HEK293 (cell line): ENCODE measurements around the gene TMEM88.
A peak's percentile ranks its signal among the peaks of the same experiment; 100 is the strongest.

ENCODE experiments used
- CTCF ChIA-PET: fragments of 350-600 bp; formaldehyde crosslinking; extraction: SDS; loops from one replicate; lab custom pipeline; 2021; ENCODE audit warnings: antibody characterized with exemption; lab: Yijun Ruan, JAX
- POLR2A ChIA-PET: fragments of 300-600 bp; formaldehyde crosslinking; extraction: SDS; loops from one replicate; lab custom pipeline; 2020; ENCODE audit warnings: antibody characterized with exemption, inconsistent platforms; lab: Yijun Ruan, JAX
- H3K27ac ChIP-seq: fragments of 200-500 bp; sonication (Bioruptor generic); 2 replicates; pipeline ENCODE4 v1.5.1; 2014; ENCODE audit warnings: low read depth, low read length, control low read depth, inconsistent platforms; ENCODE audit errors: extremely low read depth
- H3K36me3 ChIP-seq, 2 experiments: fragments of 200-500 bp in 1 of 2; sonication (Bioruptor generic) in 1 of 2; 1 replicate in 1 of 2; 2 replicates in 1 of 2; pipeline ENCODE4 v1.5.1; 2014 to 2017; ENCODE audit warnings: inconsistent platforms in 2 of 2, low read length in 2 of 2; ENCODE audit not compliant: control insufficient read depth in 2 of 2, insufficient read depth in 1 of 2
- H3K4me1 ChIP-seq: fragments of 200-500 bp; sonication (Bioruptor generic); 2 replicates; pipeline ENCODE4 v1.5.1; 2014; ENCODE audit warnings: mild to moderate bottlenecking, low read length, inconsistent platforms; ENCODE audit not compliant: control insufficient read depth, insufficient read depth
- H3K4me3 ChIP-seq: 2 replicates; pipeline ENCODE4 v1.5.1; 2011; ENCODE audit warnings: low read depth, mild to moderate bottlenecking, control low read depth, low read length, moderate library complexity
- H3K9me3 ChIP-seq: fragments of 200-500 bp; sonication (Bioruptor generic); 2 replicates; pipeline ENCODE4 v1.5.1; 2014; ENCODE audit warnings: low read depth, low read length, inconsistent platforms; ENCODE audit not compliant: control insufficient read depth, insufficient read depth
- HOXD13 ChIP-seq: sonication (generic); formaldehyde crosslinking; IDR thresholded peaks from 2 replicates; pipeline ENCODE4 v1.8.0; 2022; ENCODE audit warnings: missing genetic modification reagents, borderline replicate concordance
- PRDM1 ChIP-seq: fragments of 450-650 bp; formaldehyde crosslinking; IDR thresholded peaks from 2 replicates; pipeline ENCODE4; 2016; ENCODE audit warnings: missing biosample characterization, missing genetic modification characterization
- REPIN1 ChIP-seq: fragments of 450-650 bp; formaldehyde crosslinking; IDR thresholded peaks from 2 replicates; pipeline ENCODE4 v1.5.1; 2017; ENCODE audit warnings: missing biosample characterization, missing genetic modification characterization, low read depth
- ZEB2 ChIP-seq: fragments of 450-650 bp; formaldehyde crosslinking; IDR thresholded peaks from 2 replicates; pipeline ENCODE4 v1.5.1; 2016; ENCODE audit warnings: missing biosample characterization, missing genetic modification characterization
- ZFP3 ChIP-seq: fragments of 450-650 bp; formaldehyde crosslinking; IDR thresholded peaks from 2 replicates; pipeline ENCODE4 v1.5.1; 2016; ENCODE audit warnings: low read depth, missing biosample characterization, missing genetic modification characterization
- ZNF169 ChIP-seq: fragments of 450-650 bp; formaldehyde crosslinking; IDR thresholded peaks from 2 replicates; pipeline ENCODE4 v1.5.1; 2016; ENCODE audit warnings: missing biosample characterization, missing genetic modification characterization
- ZNF274 ChIP-seq, 2 experiments: fragments of 200-500 bp in 1 of 2; fragments of 450-650 bp in 1 of 2; sonication (Bioruptor generic) in 1 of 2; formaldehyde crosslinking in 1 of 2; IDR thresholded peaks; 2 replicates each; pipeline versions ENCODE4 v1.5.1 to v1.6.1; 2014 to 2016; ENCODE audit warnings: borderline replicate concordance in 1 of 2, inconsistent platforms in 1 of 2, low read length in 1 of 2, missing biosample characterization in 1 of 2, missing genetic modification characterization in 1 of 2
- ZNF549 ChIP-seq: fragments of 450-650 bp; IDR thresholded peaks from 2 replicates; pipeline ENCODE4 v1.5.1; 2018; ENCODE audit warnings: missing biosample characterization, missing genetic modification characterization, mild to moderate bottlenecking, inconsistent platforms, moderate library complexity
- ZNF629 ChIP-seq: fragments of 450-650 bp; formaldehyde crosslinking; IDR thresholded peaks from 2 replicates; pipeline ENCODE4 v1.5.1; 2017; ENCODE audit warnings: missing biosample characterization, missing genetic modification characterization
- ZNF785 ChIP-seq: fragments of 450-650 bp; formaldehyde crosslinking; IDR thresholded peaks from 2 replicates; pipeline ENCODE4 v1.5.1; 2016; ENCODE audit warnings: missing biosample characterization, missing genetic modification characterization
- TF ChIP-seq, protein P1 (sequence below): fragments of 450-650 bp; formaldehyde crosslinking; IDR thresholded peaks from 2 replicates; pipeline ENCODE4 v1.5.1; 2016; ENCODE audit warnings: missing biosample characterization, missing genetic modification characterization, borderline replicate concordance
- TF ChIP-seq, protein P2 (sequence below): fragments of 450-650 bp; formaldehyde crosslinking; IDR thresholded peaks from 2 replicates; pipeline ENCODE4 v1.5.1; 2017; ENCODE audit warnings: missing biosample characterization, missing genetic modification characterization
- TF ChIP-seq, protein P3 (sequence below): fragments of 450-650 bp; formaldehyde crosslinking; IDR thresholded peaks from 2 replicates; pipeline ENCODE4 v1.5.1; 2017; ENCODE audit warnings: missing biosample characterization, missing genetic modification characterization
- TF ChIP-seq, protein P4 (sequence below): fragments of 450-650 bp; formaldehyde crosslinking; IDR thresholded peaks from 2 replicates; pipeline ENCODE4 v1.5.1; 2017; ENCODE audit warnings: missing biosample characterization, missing genetic modification characterization

TMEM88 gene

DNA sequence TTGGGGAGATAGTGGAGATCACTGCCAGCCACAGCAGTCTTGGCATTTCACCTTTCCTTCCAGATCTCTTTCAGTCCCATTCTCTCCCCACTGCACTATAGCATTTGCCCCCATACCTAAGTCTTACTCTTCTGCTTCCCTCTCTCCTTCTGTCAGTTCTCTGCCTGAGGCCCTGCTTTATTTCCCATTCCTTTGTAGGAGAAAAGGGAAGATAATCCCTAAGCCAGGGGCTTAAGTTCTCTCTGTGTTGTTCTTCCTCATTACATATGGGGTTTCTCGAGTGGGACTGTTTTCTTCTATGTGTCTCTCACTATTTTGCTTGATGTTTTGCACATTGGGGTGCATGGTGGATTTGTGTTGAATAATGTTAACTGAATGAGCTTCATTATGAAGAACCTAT, 14.4 kb upstream of the TMEM88 start:
- Histone ChIP-seq H3K36me3 (peaks cover 0 to 8% of the 10 kb centered on the region in 2 experiments; a peak in 1 of 3 replicates), H3K9me3 (no peaks in the 10 kb centered on the region), H3K4me1 (peaks cover 31% of the 10 kb centered on the region), H3K27ac (0 out of 2 replicates have a peak overlapping the region, but pooled peaks have one; percentile 5), H3K4me3 (no peak overlapping the region)
- CTCF ChIA-PET: interaction anchor here (0.6 to 2.0 kb wide), 11 partner anchors 16 to 404 kb away, joined by 3 to 7 read pairs (median 4); partner anchors contain the start of genes NAA38 and RNF227
- no peak for TF ChIP-seq PRDM1 (tag by site-specific recombination)
- POLR2A ChIA-PET: interaction anchor here (7.7 kb wide), 1 partner anchor 16 kb away, joined by 110 read pairs; the partner anchor contains the start of genes CYB5D1, NAA38 and TMEM88

DNA sequence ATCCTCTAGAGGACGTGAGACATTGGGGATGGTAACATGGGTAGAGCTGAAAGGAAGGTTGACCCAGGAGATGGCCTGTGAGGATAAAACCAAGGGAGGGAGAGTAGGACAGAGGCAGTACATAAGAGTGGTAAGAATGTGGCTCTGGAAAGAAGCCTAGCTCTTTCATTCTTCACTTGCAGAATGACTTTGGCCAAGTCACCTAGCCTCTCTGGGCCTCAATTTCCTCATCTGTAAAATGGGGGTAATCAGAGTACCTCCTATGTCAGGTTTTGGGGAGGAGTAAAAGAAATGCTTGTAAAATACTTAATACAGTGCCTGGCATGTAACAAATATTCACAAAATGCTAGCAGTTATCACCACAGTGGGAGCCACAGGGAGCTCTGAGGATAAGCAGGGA, 14.0 kb upstream of the TMEM88 start:
- TF ChIP-seq, protein P1, sequence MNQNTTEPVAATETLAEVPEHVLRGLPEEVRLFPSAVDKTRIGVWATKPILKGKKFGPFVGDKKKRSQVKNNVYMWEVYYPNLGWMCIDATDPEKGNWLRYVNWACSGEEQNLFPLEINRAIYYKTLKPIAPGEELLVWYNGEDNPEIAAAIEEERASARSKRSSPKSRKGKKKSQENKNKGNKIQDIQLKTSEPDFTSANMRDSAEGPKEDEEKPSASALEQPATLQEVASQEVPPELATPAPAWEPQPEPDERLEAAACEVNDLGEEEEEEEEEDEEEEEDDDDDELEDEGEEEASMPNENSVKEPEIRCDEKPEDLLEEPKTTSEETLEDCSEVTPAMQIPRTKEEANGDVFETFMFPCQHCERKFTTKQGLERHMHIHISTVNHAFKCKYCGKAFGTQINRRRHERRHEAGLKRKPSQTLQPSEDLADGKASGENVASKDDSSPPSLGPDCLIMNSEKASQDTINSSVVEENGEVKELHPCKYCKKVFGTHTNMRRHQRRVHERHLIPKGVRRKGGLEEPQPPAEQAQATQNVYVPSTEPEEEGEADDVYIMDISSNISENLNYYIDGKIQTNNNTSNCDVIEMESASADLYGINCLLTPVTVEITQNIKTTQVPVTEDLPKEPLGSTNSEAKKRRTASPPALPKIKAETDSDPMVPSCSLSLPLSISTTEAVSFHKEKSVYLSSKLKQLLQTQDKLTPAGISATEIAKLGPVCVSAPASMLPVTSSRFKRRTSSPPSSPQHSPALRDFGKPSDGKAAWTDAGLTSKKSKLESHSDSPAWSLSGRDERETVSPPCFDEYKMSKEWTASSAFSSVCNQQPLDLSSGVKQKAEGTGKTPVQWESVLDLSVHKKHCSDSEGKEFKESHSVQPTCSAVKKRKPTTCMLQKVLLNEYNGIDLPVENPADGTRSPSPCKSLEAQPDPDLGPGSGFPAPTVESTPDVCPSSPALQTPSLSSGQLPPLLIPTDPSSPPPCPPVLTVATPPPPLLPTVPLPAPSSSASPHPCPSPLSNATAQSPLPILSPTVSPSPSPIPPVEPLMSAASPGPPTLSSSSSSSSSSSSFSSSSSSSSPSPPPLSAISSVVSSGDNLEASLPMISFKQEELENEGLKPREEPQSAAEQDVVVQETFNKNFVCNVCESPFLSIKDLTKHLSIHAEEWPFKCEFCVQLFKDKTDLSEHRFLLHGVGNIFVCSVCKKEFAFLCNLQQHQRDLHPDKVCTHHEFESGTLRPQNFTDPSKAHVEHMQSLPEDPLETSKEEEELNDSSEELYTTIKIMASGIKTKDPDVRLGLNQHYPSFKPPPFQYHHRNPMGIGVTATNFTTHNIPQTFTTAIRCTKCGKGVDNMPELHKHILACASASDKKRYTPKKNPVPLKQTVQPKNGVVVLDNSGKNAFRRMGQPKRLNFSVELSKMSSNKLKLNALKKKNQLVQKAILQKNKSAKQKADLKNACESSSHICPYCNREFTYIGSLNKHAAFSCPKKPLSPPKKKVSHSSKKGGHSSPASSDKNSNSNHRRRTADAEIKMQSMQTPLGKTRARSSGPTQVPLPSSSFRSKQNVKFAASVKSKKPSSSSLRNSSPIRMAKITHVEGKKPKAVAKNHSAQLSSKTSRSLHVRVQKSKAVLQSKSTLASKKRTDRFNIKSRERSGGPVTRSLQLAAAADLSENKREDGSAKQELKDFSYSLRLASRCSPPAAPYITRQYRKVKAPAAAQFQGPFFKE (tag by site-specific recombination): no peak
- TF ChIP-seq, protein P2, sequence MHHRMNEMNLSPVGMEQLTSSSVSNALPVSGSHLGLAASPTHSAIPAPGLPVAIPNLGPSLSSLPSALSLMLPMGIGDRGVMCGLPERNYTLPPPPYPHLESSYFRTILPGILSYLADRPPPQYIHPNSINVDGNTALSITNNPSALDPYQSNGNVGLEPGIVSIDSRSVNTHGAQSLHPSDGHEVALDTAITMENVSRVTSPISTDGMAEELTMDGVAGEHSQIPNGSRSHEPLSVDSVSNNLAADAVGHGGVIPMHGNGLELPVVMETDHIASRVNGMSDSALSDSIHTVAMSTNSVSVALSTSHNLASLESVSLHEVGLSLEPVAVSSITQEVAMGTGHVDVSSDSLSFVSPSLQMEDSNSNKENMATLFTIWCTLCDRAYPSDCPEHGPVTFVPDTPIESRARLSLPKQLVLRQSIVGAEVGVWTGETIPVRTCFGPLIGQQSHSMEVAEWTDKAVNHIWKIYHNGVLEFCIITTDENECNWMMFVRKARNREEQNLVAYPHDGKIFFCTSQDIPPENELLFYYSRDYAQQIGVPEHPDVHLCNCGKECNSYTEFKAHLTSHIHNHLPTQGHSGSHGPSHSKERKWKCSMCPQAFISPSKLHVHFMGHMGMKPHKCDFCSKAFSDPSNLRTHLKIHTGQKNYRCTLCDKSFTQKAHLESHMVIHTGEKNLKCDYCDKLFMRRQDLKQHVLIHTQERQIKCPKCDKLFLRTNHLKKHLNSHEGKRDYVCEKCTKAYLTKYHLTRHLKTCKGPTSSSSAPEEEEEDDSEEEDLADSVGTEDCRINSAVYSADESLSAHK: no peak
- TF ChIP-seq ZFP3 (tag by site-specific recombination) (0 out of 2 replicates have a peak, but pooled peaks have one; percentile 9), ZNF549 (tag by site-specific recombination) (no peak), HOXD13 (CRISPR knock-in tag) (0 out of 2 replicates have a peak, but pooled peaks have one; percentile 10)
- TF ChIP-seq, protein P3, sequence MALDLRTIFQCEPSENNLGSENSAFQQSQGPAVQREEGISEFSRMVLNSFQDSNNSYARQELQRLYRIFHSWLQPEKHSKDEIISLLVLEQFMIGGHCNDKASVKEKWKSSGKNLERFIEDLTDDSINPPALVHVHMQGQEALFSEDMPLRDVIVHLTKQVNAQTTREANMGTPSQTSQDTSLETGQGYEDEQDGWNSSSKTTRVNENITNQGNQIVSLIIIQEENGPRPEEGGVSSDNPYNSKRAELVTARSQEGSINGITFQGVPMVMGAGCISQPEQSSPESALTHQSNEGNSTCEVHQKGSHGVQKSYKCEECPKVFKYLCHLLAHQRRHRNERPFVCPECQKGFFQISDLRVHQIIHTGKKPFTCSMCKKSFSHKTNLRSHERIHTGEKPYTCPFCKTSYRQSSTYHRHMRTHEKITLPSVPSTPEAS (tag by site-specific recombination): no peak
- Histone ChIP-seq H3K4me3 (no peak overlapping the region), H3K27ac (peak overlapping the region; percentile 96; the same call in 1 of the 2 replicates), H3K36me3 (peaks cover 3 to 11% of the 10 kb centered on the region in 2 experiments; a peak in 1 of 3 replicates), H3K9me3 (no peaks in the 10 kb centered on the region), H3K4me1 (peaks cover 31% of the 10 kb centered on the region)
- ChIA-PET CTCF (interaction anchor here (0.6 to 2.0 kb wide), 11 partner anchors 16 to 570 kb away, joined by 3 to 7 read pairs (median 4); partner anchors contain the start of genes NAA38 and RNF227), POLR2A (interaction anchor here (0.6 to 7.7 kb wide), 2 partner anchors 16 to 268 kb away, joined by 3 to 110 read pairs; partner anchors contain the start of genes CYB5D1, NAA38 and TMEM88)

DNA sequence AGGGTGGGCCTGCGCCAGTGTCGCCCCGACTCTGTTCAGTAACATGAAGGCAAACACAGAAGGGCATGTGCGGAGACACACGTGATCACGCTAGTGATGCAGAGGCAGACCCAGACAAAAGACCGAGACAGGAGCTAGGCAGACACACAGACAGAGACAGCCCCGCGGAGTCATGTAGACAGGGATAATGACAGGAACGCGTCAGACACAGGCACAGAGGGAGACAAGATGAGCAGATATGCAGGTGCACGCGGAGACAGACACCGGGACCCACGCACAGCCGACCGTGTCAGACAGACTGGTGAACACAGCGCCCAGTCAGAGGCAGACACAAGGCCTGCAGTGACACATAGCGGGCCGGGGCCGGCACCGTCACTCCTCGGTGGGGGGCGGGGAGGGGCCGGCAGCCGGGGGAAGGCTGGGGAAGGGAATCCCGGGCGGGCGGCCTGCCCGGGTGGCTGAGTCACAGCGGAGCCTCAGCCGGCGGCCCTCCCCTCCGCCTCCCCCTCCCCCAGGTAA, 13.4 kb upstream of the TMEM88 start:
- no peaks in the 10 kb centered on the region for H3K9me3 ChIP-seq
- peaks cover 31% of the 10 kb centered on the region for H3K4me1 ChIP-seq
- ChIA-PET POLR2A (interaction anchor here (0.6 to 7.7 kb wide), 10 partner anchors 11 to 269 kb away, joined by 3 to 110 read pairs (median 4); partner anchors contain the start of genes CYB5D1, NAA38 and TMEM88), CTCF (interaction anchor here (0.6 to 2.0 kb wide), 8 partner anchors 15 to 571 kb away, joined by 3 to 7 read pairs (median 4); partner anchors contain the start of gene NAA38)
- peak overlapping the region; percentile 96 for H3K27ac ChIP-seq
- peak overlapping the region; percentile 70 for H3K4me3 ChIP-seq
- peaks cover 3 to 17% of the 10 kb centered on the region in 2 experiments; a peak in 1 of 3 replicates for H3K36me3 ChIP-seq
- TF ChIP-seq ZNF785 (tag by site-specific recombination) (0 out of 2 replicates have a peak, but pooled peaks have one; percentile 23), ZEB2 (tag by site-specific recombination) (no peak; the same call in 1 of the 2 replicates), ZNF274 (IDR thresholded peaks at IDR 0.05; ENCODE audit: low read length) (no peak), ZNF274 (tag by site-specific recombination; IDR thresholded peaks at IDR 0.05; ENCODE audit: borderline replicate concordance) (no peak), REPIN1 (tag by site-specific recombination) (no peak), ZNF629 (peak; percentile 77), ZNF169 (tag by site-specific recombination) (no peak)
- TF ChIP-seq, protein P4, sequence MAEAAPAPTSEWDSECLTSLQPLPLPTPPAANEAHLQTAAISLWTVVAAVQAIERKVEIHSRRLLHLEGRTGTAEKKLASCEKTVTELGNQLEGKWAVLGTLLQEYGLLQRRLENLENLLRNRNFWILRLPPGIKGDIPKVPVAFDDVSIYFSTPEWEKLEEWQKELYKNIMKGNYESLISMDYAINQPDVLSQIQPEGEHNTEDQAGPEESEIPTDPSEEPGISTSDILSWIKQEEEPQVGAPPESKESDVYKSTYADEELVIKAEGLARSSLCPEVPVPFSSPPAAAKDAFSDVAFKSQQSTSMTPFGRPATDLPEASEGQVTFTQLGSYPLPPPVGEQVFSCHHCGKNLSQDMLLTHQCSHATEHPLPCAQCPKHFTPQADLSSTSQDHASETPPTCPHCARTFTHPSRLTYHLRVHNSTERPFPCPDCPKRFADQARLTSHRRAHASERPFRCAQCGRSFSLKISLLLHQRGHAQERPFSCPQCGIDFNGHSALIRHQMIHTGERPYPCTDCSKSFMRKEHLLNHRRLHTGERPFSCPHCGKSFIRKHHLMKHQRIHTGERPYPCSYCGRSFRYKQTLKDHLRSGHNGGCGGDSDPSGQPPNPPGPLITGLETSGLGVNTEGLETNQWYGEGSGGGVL: peak; percentile 92
